CD4-positive, alpha-beta T cell treated with Interleukin-1 beta for 1 hour (primary cell): ENCODE data around the gene SLC52A3.
"Not testable (repeated sequence)": the region's sequence is repeated elsewhere in the genome, so short reads cannot be mapped to it uniquely, and the experiment has no call there.

Experiments
- DNase-seq, 2 donors: peaks; one replicate each; pipeline ENCODE4 v3.0.0-alpha.2; 2020 to 2022

Gene SLC52A3

DNA sequence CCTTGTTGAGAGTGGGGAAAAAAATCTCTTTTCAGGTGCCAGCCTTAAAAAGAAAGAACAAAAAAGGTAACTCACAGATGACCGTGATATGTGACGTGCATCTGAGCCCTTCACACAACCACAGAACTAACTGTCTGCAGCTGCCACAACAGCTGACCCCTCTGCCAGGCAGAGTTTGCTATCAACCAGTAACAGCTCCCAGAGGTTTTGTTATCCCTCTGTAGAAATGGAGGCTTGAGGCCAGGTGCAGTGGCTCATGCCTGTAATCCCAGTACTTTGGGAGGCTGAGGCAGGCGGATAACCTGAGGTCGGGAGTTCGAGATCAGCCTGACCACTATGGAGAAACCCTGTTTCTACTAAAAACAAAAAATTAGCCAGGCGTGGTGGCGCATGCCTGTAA, 42.8 kb downstream of the SLC52A3 start:
- DNase-seq: no peak

DNA sequence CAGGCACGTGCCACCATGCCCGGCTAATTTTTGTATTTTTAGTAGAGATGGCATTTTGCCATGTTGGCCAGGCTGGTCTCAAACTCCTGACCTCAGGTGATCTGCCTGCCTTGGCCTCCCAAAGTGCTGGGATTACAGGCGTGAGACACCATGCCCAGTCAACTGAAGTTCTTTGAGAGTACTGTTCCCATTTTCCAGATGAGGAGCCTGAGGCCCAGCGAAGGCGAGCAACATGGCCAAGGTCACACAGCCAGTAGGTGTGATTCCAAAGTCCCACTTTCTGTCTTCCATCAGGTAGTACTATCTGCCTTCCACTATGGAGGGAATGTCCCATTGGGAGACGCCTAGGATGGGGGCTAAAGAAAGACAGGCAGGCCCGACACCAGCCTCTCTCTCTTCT, 43.5 kb downstream of the SLC52A3 start:
- not testable (repeated sequence) for DNase-seq

DNA sequence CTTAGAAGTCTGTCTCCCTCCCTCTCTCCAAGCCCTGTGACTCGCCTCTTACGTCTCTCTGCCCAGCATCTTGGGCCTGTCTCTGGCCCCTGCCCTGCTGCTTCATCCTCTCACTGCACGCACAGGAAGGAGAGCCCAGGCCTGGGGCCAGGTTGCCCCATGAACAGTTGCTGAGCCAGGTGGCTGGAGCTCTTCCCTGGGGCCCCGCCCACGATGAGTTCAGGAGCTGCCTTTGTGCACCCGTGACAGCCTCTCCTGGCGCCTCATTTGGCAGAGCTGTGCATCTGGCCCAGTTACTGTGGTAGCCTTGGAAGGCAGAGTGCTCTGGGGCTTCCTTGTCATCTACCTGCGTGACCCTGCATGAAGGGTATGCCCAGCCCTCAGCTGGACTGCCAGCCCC, 44.5 kb downstream of the SLC52A3 start:
- DNase-seq: no peak

DNA sequence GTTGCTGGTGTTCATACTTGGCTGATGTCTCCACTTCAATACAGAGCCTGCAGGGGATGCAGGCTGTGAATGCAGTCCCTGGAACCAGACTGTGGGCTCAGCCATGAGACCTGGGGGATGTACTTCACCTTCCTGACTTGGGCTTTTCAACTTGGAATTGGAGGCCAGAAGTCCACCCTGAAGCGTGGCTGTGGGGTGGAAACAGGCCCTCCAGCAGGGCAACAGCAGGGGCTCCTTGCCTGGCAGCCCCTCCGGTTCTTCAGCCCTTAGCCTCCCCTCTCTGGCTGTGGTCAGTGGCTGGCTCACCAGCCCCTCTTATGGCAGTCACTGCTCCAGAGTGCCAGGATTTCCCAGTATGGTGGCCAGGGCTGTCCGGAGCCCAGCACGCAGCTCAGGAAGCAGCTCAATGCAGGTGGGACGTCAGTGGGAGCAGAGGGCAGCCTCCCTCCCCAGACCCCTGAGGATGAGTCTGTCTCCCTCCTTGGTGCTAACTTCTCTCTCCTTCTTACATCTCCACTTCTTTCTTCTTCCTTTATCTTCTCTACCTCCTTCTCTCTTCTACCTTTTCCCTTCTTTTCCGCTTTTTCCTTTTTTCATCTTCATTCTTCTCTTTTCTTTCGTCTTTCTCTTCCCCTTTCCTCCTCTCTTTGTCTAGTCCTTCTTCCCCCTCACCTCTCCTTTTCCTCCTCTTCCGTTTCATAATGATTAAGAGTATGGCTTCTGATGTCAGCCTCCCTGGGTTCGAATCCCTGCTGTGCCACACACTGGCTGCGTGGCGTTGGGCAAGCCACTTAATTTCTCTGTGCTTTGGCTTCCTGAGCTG, 45.3 kb downstream of the SLC52A3 start:
- no peak for DNase-seq

DNA sequence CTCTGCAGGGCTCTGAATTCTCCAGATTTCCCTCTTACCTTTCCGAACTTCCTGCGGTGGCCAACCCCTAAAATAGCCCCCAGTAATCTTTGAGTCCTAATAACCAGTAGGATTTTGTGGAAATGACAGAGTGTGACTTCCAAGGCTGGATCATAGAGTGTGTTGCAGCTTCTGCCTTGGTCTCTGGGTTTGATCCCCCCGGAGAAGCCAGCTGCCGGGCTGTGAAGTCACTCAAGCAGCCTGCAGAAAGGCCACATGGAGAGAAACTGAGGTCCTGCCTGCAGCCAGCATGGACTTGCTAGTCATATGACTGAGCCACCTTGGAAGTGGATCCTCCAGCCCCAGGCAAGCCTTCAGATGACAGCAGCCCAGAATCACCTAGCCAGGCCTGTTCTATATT, 46.4 kb downstream of the SLC52A3 start:
- no peak for DNase-seq

DNA sequence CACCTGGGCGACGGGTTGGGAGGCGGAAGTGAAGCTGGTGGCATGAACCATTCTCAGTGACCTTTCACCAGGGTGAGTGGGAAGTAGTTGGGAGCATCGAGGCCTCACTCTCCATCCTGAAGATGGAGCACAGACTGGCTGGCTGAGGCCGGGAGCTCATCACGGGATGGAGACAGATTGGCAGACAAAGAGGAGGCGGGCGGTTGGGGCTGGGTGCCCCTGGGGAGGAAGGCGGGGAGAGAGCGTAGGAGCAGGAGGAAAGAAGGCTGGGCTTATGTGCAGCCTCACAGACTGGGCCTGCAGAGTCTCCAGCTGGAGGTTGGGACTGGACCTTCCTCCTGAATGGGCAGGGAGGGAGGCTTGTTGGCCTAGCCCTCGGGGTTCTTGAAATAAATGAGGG, 48.5 kb downstream of the SLC52A3 start:
- no peak for DNase-seq

DNA sequence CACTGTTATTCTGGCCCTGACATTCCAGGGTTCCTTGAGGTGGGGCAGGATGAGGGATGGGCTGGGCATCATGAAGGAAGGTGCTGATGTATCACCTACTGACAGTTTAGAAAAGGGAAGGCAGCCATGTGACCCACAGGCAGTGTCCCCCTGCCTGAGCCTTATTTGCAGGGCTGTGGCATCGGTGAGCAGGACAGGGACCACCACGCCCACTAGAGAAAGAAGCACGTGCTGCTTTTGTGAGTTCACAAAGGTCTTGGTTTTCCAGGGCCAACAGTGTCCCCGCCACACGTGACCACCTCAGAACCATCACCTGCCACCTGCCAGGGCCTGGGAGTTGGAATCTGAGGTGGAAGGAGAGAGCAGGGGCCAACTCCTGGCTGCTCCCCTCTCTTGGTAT, 49.2 kb downstream of the SLC52A3 start:
- DNase-seq: no peak

DNA sequence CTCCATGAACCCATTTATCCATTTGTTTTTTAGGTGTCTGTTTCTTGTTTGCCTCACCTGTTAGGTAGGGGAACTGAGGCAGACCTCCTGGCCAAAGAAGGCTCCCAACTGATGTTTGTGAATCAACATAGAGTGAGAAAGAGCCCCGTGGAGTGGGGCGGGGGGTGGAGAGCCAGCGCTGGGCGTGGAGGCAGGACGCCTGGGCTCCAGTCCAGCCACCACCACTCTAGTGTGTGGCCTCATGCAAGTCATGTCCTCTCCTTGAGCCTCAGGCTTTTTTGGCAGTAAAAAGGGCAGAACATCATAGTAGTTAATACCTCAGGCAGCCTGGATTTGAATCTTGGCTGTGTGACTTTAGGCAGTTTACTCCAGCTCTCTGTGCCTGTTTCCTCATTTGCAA, 50.5 kb downstream of the SLC52A3 start:
- no peak for DNase-seq

DNA sequence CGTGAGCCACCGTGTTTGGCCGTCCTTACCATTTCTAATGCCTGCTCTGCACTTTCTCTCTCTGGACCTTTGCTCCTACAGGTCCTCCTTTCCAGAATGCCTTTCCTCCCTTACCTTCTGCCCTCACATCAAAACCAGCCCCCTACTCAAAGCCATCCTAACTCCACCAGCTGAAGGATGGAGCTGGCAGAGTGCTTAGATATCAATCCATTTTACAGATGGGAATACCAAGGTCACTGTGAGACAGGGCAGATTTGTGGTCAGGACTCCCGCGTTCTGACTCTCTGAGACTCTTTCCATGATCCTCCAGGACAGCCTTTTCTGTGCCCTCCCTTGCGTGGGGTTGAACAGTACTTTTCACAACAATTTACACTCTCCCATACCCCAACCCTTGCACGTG, 51.0 kb downstream of the SLC52A3 start:
- no peak for DNase-seq

DNA sequence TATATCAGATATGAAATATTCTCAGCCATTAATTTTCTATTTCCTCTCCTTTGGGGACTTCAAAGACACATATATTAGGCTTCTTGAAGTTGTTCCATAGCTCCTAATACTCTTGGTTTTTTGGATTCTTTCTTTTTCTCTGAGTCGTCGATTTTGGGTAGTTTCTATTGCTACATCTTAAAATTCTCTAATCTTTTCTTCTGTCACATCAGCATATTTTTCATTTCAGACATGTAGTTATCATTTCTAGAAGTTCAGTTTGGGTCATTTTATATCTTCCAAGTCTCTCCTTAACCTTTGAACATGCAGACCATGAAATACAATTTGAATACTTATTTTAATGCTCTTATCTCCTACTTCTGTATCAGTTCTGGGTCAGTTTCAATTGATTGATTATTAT, 53.8 kb downstream of the SLC52A3 start:
- DNase-seq: no peak

DNA sequence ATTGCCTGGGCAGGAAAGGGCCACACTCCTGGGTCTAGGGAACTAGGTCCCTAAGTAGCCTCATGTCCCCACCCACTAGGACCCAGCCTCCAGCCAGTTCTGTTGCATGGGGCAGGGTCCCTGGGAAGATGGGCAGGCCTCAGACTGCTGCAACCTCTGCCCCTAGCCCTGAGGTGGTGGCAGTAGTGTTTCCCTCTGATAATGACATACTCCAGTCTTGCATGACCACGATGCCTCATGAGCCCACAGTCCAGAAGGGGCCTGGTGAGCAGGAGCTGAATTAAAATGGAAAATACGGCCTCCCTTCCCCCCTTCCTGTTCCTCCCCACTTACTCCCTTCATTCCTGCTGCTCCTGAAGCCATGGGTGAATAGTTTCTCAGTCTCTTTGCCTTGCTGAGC, 56.7 kb downstream of the SLC52A3 start:
- no peak for DNase-seq

DNA sequence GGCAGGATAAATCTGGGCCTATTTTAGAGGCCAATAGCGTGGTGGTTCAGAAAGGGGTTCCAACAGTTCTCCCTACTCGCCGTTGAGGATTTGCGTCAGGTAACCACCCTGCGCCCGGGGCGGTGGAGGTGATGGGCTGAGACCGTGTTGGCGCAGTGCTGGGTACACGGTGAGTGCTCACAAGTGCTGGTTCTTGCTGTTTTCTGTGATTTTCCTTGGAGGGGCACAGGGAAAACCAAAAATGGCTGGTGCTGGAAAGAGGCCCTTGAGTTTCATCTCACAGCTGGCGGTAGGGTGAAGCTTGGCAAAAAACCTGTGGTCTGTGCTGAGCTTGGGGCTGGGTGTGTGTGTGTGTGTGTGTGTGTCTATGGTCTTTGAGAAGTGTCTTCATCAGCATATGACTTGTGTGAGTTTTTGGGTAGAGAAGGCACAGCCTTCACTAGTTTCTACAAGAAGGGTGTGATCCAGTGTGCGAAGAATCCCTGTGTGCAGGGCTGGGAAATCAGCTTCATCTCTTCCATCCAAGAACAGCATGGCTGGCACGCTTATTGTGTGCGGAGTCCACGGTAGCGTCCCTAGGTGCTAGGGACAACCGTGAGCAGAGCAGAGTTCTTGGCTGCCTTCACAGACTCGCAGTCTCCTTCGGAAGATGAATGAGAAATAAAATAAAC, 57.4 kb downstream of the SLC52A3 start:
- no peak for DNase-seq
